ENCODE measurements around the gene PSEN1. TPM values are rescaled to one million over a fixed set of nuclear protein-coding genes. Genes with fewer than 3 reads are reported as not detected.

The PSEN1 gene
- total RNA-seq, 4 donors from 2014 or later: 21.4 to 49.0 (median 24.5) TPM

GRCh38 chr14:73220061-73220460 lies 83.8 kb downstream of the PSEN1 start:
- H3K27me3 ChIP-seq: no peaks in the 10 kb centered on the region
- TF ChIP-seq POLR2A (IDR thresholded peaks at IDR 0.05) (no peak), CTCF (IDR thresholded peaks at IDR 0.05 in 4 of 5, conservative IDR thresholded peaks at IDR 0.05 in 1 of 5) (no peak)
- no peaks in the 10 kb centered on the region for H3K4me1 ChIP-seq
- H3K4me3 ChIP-seq: no peak overlapping the region
- ATAC-seq: no peak
- H3K9me3 ChIP-seq: no peaks in the 10 kb centered on the region
- no peak for DNase-seq
- peaks cover 0 to 55% of the 10 kb centered on the region in 2 donors for H3K36me3 ChIP-seq
- in situ Hi-C loops (cut with MboI; ENCODE audit: low sequenced_read_pairs in 4 of 4) (no loop called here), intact Hi-C loops (cut with DNase I; ENCODE audit: low total_unique reads) (no loop called here)
- no peak overlapping the region for H3K27ac ChIP-seq

- no peak overlapping the region for H3K27ac ChIP-seq
- no peaks in the 10 kb centered on the region for H3K9me3 ChIP-seq
- no peak overlapping the region for H3K4me3 ChIP-seq
- no peaks in the 10 kb centered on the region for H3K27me3 ChIP-seq
- no peak for TF ChIP-seq POLR2A (IDR thresholded peaks at IDR 0.05)
- TF ChIP-seq CTCF (IDR thresholded peaks at IDR 0.05 in 4 of 5, conservative IDR thresholded peaks at IDR 0.05 in 1 of 5): no peak
- in situ Hi-C loops (cut with MboI; ENCODE audit: low sequenced_read_pairs in 4 of 4) (no loop called here), intact Hi-C loops (cut with DNase I; ENCODE audit: low total_unique reads) (no loop called here)
- DNase-seq (no peak), ATAC-seq (no peak)
- H3K36me3 ChIP-seq: peaks cover 0 to 55% of the 10 kb centered on the region in 2 donors
- no peaks in the 10 kb centered on the region for H3K4me1 ChIP-seq
Measured at GRCh38 chr14:73220634-73221033, 84.3 kb downstream of the PSEN1 start.

- intact Hi-C loops (cut with DNase I; ENCODE audit: low total_unique reads) (no loop called here), in situ Hi-C loops (cut with MboI; ENCODE audit: low sequenced_read_pairs in 4 of 4) (no loop called here)
- Histone ChIP-seq H3K36me3 (peaks cover 0 to 53% of the 10 kb centered on the region in 2 donors), H3K9me3 (no peaks in the 10 kb centered on the region), H3K27me3 (no peaks in the 10 kb centered on the region), H3K4me1 (no peaks in the 10 kb centered on the region), H3K4me3 (no peak overlapping the region), H3K27ac (no peak overlapping the region)
- ATAC-seq: no peak
- DNase-seq: no peak
- no peak for TF ChIP-seq POLR2A (IDR thresholded peaks at IDR 0.05)
- no peak for TF ChIP-seq CTCF (IDR thresholded peaks at IDR 0.05 in 4 of 5, conservative IDR thresholded peaks at IDR 0.05 in 1 of 5)
Measured at GRCh38 chr14:73221945-73222344, 85.6 kb downstream of the PSEN1 start.

GRCh38 chr14:73223049-73223448 lies 86.7 kb downstream of the PSEN1 start:
- no peak overlapping the region for H3K4me3 ChIP-seq
- in situ Hi-C loops (cut with MboI; ENCODE audit: low sequenced_read_pairs in 4 of 4): no loop called here
- DNase-seq: no peak
- TF ChIP-seq CTCF (IDR thresholded peaks at IDR 0.05 in 4 of 5, conservative IDR thresholded peaks at IDR 0.05 in 1 of 5): no peak
- peaks cover 0 to 2% of the 10 kb centered on the region in 2 donors for H3K4me1 ChIP-seq
- peak overlapping the region in 2 of 4 donors; percentile 18 to 24 for H3K27ac ChIP-seq
- peak; percentile 66 to 73 for ATAC-seq
- intact Hi-C loops (cut with DNase I; ENCODE audit: low total_unique reads): no loop called here
- H3K36me3 ChIP-seq: peaks cover 0 to 42% of the 10 kb centered on the region in 2 donors
- no peaks in the 10 kb centered on the region for H3K9me3 ChIP-seq
- H3K27me3 ChIP-seq: no peaks in the 10 kb centered on the region

GRCh38 chr14:73225496-73225895 lies 89.2 kb downstream of the PSEN1 start:
- intact Hi-C loops (cut with DNase I; ENCODE audit: low total_unique reads) (no loop called here), in situ Hi-C loops (cut with MboI; ENCODE audit: low sequenced_read_pairs in 4 of 4) (no loop called here)
- H3K27ac ChIP-seq: no peak overlapping the region
- H3K36me3 ChIP-seq: peaks cover 0 to 17% of the 10 kb centered on the region in 2 donors
- no peak for DNase-seq
- no peak for TF ChIP-seq CTCF (IDR thresholded peaks at IDR 0.05 in 4 of 5, conservative IDR thresholded peaks at IDR 0.05 in 1 of 5)
- H3K27me3 ChIP-seq: no peaks in the 10 kb centered on the region
- H3K4me3 ChIP-seq: no peak overlapping the region
- H3K9me3 ChIP-seq: no peaks in the 10 kb centered on the region
- peaks cover 6 to 7% of the 10 kb centered on the region in 2 donors for H3K4me1 ChIP-seq
- no peak for ATAC-seq
